A549 (cell line): Measurements from ENCODE around the gene SPOP.

Experiments used
- BCL3 ChIP-seq: fragments of >200 bp; sonication (Bioruptor Twin); formaldehyde crosslinking; IDR thresholded peaks from 3 replicates; pipeline ENCODE4 v1.6.1; 2016
- CHD2 ChIP-seq: fragments of 150-350 bp; IDR thresholded peaks from 2 replicates; pipeline ENCODE4 v1.6.1; 2014; ENCODE audit warnings: low read length; ENCODE audit not compliant: partially characterized antibody
- CHD4 ChIP-seq: fragments of 200-600 bp; sonication (generic); IDR thresholded peaks from 2 replicates; pipeline ENCODE4 v1.6.1; 2016; ENCODE audit warnings: antibody characterized with exemption, mild to moderate bottlenecking, borderline replicate concordance
- CTCF ChIP-seq: fragments of >200 bp; sonication (Bioruptor Twin); formaldehyde crosslinking; IDR thresholded peaks from 3 replicates; pipeline ENCODE4 v1.5.1; 2016
- MAX ChIP-seq: IDR thresholded peaks from 2 replicates; pipeline ENCODE4 v1.6.1; 2012
- MYC ChIP-seq: IDR thresholded peaks from 2 replicates; pipeline ENCODE4 v1.6.1; 2012; ENCODE audit warnings: mild to moderate bottlenecking, inconsistent platforms, low read length, improper control_type of control experiment, borderline replicate concordance
- POLR2A ChIP-seq: IDR thresholded peaks from 2 replicates; pipeline ENCODE4 v1.6.1; 2012; ENCODE audit warnings: mild to moderate bottlenecking, low read length
- RCOR1 ChIP-seq: fragments of 150-350 bp; IDR thresholded peaks from 2 replicates; pipeline ENCODE4 v1.6.1; 2014; ENCODE audit warnings: antibody characterized with exemption, low read length, low read depth
- RFX5 ChIP-seq: fragments of 450-650 bp; IDR thresholded peaks from 2 replicates; pipeline ENCODE4 v1.7.1; 2014; ENCODE audit warnings: antibody characterized with exemption, mild to moderate bottlenecking, moderate library complexity
- SMC3 ChIP-seq: fragments of >200 bp; sonication (Bioruptor Twin); formaldehyde crosslinking; IDR thresholded peaks from 3 replicates; pipeline ENCODE4 v1.6.1; 2018; ENCODE audit warnings: inconsistent platforms
- ZC3H11A ChIP-seq: fragments of 450-650 bp; IDR thresholded peaks from 2 replicates; pipeline ENCODE4 v1.6.1; 2014; ENCODE audit warnings: antibody characterized with exemption, mild to moderate bottlenecking

- TF ChIP-seq CTCF (no peak), RCOR1 (no peak), BCL3 (no peak), SMC3 (no peak), RFX5 (no peak), MAX (no peak), CHD4 (no peak), POLR2A (no peak), ZC3H11A (no peak), CHD2 (no peak), MYC (no peak)
These were observed 82.6 kb downstream of the SPOP start for GRCh38 chr17:49595328-49595727.
